K562 (cell line): Measurements from ENCODE around the gene NR3C2. TPM values are rescaled to one million over a fixed set of nuclear protein-coding genes. Genes with fewer than 3 reads are reported as not detected.

Source experiments
- C11orf30 ChIP-seq: fragments of 450-650 bp; IDR thresholded peaks from 2 replicates; pipeline ENCODE4 v1.6.1; 2016; ENCODE audit warnings: low read depth, mild to moderate bottlenecking
- GATA2 ChIP-seq: sonication (generic); formaldehyde crosslinking; IDR thresholded peaks from 2 replicates; pipeline ENCODE4 v1.4.0; 2020; ENCODE audit warnings: mild to moderate bottlenecking, missing genetic modification reagents
- NFXL1 ChIP-seq: fragments of 450-650 bp; formaldehyde crosslinking; IDR thresholded peaks from 2 replicates; pipeline ENCODE4 v1.4.0; 2021; ENCODE audit warnings: mild to moderate bottlenecking
- RHOXF2B ChIP-seq: fragments of 250-450 bp; sonication (Bioruptor Pico); conservative IDR thresholded peaks from 2 replicates; pipeline ENCODE4 v1.5.1; 2021
- SIN3B ChIP-seq: fragments of 450-650 bp; IDR thresholded peaks from 2 replicates; pipeline ENCODE4 v1.6.1; 2017; ENCODE audit warnings: low read depth, mild to moderate bottlenecking, moderate library complexity
- XRCC5 ChIP-seq: fragments of 200-400 bp; formaldehyde crosslinking; IDR thresholded peaks from 2 replicates; pipeline ENCODE4 v1.6.1; 2017; ENCODE audit warnings: low read depth, mild to moderate bottlenecking, low read length
- ZNF445 ChIP-seq: fragments of 250-450 bp; sonication (Bioruptor Pico); IDR thresholded peaks from 2 replicates; pipeline ENCODE4 v1.4.0; 2020; ENCODE audit warnings: low read depth, mild to moderate bottlenecking, moderate library complexity
- polyA plus RNA-seq, 8 experiments: library from polyadenylated mRNA; depleted of rRNA in 4 of 8; stranded (reverse) in 5 of 8; unstranded in 3 of 8; fragments of >200 nt; fragmentation: Nextera tagmentation in 2 of 8; fragmentation: Illumina TruSeq in 1 of 8; extraction: Ambion mirVana in 2 of 8; extraction: Trizol in 1 of 8; gene quantifications; 2 replicates each; pipeline versions ENCODE4 v1.2.1 to v1.2.3, GENCODE V29; 2011 to 2014; ENCODE audit warnings: inconsistent platforms in 1 of 8, missing spikeins in 1 of 8
- total RNA-seq, 7 experiments: library from RNA; depleted of rRNA in 6 of 7; stranded (reverse); fragments of >200 nt in 6 of 7; fragmentation: Illumina TruSeq in 2 of 7; extraction: Trizol in 2 of 7; gene quantifications; 2 replicates each; pipeline versions ENCODE4 v1.2.1 to v1.2.3, GENCODE V29; 2011 to 2021; ENCODE audit warnings: low replicate concordance in 1 of 7
- TF ChIP-seq, protein P1 (sequence below), 3 experiments: fragments of 200-800 bp in 1 of 3; fragments of 250-450 bp in 1 of 3; fragments of 450-650 bp in 1 of 3; sonication (Bioruptor Pico) in 1 of 3; sonication (Bioruptor generic) in 1 of 3; formaldehyde crosslinking in 1 of 3; IDR thresholded peaks; 2 replicates each; pipeline versions ENCODE4 v1.6.1 to v1.8.0; 2016 to 2022; ENCODE audit warnings: mild to moderate bottlenecking in 2 of 3, missing genetic modification characterization in 2 of 3, missing compliant biosample characterization in 1 of 3, moderate library complexity in 1 of 3
- TF ChIP-seq, protein P2 (sequence below): sonication (generic); formaldehyde crosslinking; IDR thresholded peaks from 2 replicates; pipeline ENCODE4 v1.8.1; 2022; ENCODE audit warnings: missing genetic modification reagents

Gene NR3C2
- total and polyA plus RNA-seq, 9 of the 15 experiments (the other 6 are each of a cell fraction or from before 2014, with no cell fraction given): 0.01 to 0.28 (median 0.16) TPM; not detected in 2

DNA sequence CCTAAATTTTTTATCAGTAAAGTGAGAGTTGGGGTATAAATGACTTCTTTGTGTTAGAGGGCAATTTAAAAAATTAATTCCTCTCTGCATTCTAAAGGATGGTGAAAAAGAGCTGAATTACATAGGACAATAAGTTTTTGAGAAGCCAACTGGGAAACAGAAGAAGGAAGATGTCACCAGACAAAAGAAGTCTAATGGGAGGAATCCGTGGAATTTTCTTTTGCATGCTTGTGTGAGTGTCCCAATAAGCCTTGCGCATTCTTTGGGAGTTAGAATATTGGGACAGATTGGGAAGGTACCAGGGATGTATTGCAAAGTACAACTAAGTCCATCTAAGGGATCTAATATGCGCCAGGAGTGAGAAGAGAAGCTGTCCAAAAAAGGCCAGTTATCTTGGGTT is 35.1 kb upstream of the NR3C2 start (continued):
- TF ChIP-seq, protein P1, sequence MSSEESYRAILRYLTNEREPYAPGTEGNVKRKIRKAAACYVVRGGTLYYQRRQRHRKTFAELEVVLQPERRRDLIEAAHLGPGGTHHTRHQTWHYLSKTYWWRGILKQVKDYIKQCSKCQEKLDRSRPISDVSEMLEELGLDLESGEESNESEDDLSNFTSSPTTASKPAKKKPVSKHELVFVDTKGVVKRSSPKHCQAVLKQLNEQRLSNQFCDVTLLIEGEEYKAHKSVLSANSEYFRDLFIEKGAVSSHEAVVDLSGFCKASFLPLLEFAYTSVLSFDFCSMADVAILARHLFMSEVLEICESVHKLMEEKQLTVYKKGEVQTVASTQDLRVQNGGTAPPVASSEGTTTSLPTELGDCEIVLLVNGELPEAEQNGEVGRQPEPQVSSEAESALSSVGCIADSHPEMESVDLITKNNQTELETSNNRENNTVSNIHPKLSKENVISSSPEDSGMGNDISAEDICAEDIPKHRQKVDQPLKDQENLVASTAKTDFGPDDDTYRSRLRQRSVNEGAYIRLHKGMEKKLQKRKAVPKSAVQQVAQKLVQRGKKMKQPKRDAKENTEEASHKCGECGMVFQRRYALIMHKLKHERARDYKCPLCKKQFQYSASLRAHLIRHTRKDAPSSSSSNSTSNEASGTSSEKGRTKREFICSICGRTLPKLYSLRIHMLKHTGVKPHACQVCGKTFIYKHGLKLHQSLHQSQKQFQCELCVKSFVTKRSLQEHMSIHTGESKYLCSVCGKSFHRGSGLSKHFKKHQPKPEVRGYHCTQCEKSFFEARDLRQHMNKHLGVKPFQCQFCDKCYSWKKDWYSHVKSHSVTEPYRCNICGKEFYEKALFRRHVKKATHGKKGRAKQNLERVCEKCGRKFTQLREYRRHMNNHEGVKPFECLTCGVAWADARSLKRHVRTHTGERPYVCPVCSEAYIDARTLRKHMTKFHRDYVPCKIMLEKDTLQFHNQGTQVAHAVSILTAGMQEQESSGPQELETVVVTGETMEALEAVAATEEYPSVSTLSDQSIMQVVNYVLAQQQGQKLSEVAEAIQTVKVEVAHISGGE (CRISPR knock-in tag; IDR thresholded peaks at IDR 0.05): no peak
- TF ChIP-seq SIN3B: no peak
- TF ChIP-seq C11orf30: no peak
- no peak for TF ChIP-seq NFXL1 (CRISPR knock-in tag)
- TF ChIP-seq GATA2 (CRISPR knock-in tag): no peak
- TF ChIP-seq ZNF445: no peak
- no peak for TF ChIP-seq XRCC5
- TF ChIP-seq, protein P2, sequence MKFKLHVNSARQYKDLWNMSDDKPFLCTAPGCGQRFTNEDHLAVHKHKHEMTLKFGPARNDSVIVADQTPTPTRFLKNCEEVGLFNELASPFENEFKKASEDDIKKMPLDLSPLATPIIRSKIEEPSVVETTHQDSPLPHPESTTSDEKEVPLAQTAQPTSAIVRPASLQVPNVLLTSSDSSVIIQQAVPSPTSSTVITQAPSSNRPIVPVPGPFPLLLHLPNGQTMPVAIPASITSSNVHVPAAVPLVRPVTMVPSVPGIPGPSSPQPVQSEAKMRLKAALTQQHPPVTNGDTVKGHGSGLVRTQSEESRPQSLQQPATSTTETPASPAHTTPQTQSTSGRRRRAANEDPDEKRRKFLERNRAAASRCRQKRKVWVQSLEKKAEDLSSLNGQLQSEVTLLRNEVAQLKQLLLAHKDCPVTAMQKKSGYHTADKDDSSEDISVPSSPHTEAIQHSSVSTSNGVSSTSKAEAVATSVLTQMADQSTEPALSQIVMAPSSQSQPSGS (CRISPR knock-in tag): no peak
- TF ChIP-seq RHOXF2B (CRISPR knock-in tag): no peak
- TF ChIP-seq, all 486 proteins: peak for 0
